ENCODE measurements around the gene MRC2.

- TF ChIP-seq CTCF (IDR thresholded peaks at IDR 0.05) (no peak), POLR2A (IDR thresholded peaks at IDR 0.05) (no peak)
Measured at GRCh38 chr17:62644487-62645173, 17.2 kb downstream of the MRC2 start.
